Immature natural killer cell (primary cell): ENCODE data around the gene TEX48. TPM values are rescaled to one million over a fixed set of nuclear protein-coding genes. Genes with fewer than 3 reads are reported as not detected.
A peak's percentile ranks its signal among the peaks of the same experiment; 100 is the strongest.

ENCODE experiments used
- DNase-seq, 3 donors: peaks; one replicate each; pipeline ENCODE4 v3.0.0; 2022; ENCODE audit warnings: mixed read lengths in 1 of 3
- H3K27ac Mint-ChIP-seq, 6 donors: one replicate each; pipeline ENCODE4 v1.8.0; 2020; ENCODE audit warnings: mixed read lengths in 6 of 6, mild to moderate bottlenecking in 5 of 6, inconsistent platforms in 4 of 6, moderate library complexity in 3 of 6
- H3K27me3 Mint-ChIP-seq, 3 donors: one replicate each; pipeline ENCODE4 v1.8.0; 2020 to 2021; ENCODE audit warnings: low read depth in 3 of 3, mild to moderate bottlenecking in 3 of 3, mixed read lengths in 3 of 3, moderate library complexity in 3 of 3, inconsistent platforms in 1 of 3
- H3K36me3 Mint-ChIP-seq, 3 donors: one replicate each; pipeline ENCODE4 v1.8.0; 2020; ENCODE audit warnings: mixed read lengths in 3 of 3, inconsistent platforms in 2 of 3, mild to moderate bottlenecking in 2 of 3
- H3K4me1 Mint-ChIP-seq, 2 donors: one replicate each; pipeline ENCODE4 v1.8.0; 2020; ENCODE audit warnings: inconsistent platforms in 2 of 2, mild to moderate bottlenecking in 2 of 2, mixed read lengths in 2 of 2, moderate library complexity in 1 of 2
- H3K4me3 Mint-ChIP-seq, 5 donors: one replicate each; pipeline ENCODE4 v1.8.0; 2020; ENCODE audit warnings: mild to moderate bottlenecking in 5 of 5, mixed read lengths in 5 of 5, inconsistent platforms in 3 of 5, moderate library complexity in 3 of 5
- H3K9me3 Mint-ChIP-seq, 6 donors: one replicate each; pipeline ENCODE4 v1.8.0; 2020; ENCODE audit warnings: mild to moderate bottlenecking in 6 of 6, mixed read lengths in 6 of 6, inconsistent platforms in 4 of 6, moderate library complexity in 3 of 6
- polyA plus RNA-seq, 3 donors: library from polyadenylated mRNA; unstranded; fragments of 300-500 nt; fragmentation: Illumina TruSeq; gene quantifications; one replicate each; pipeline ENCODE4 v1.2.3, GENCODE V29; 2021

Gene TEX48
- polyA plus RNA-seq, 3 donors from 2014 or later, result not detected

- Mint-ChIP-seq H3K9me3 (peaks cover 0 to 2% (median 0%) of the 10 kb centered on the region in 6 donors), H3K27ac (no peak overlapping the region), H3K27me3 (peaks cover 2 to 8% (median 2%) of the 10 kb centered on the region in 3 donors), H3K4me1 (no peaks in the 10 kb centered on the region), H3K4me3 (no peak overlapping the region), H3K36me3 (no peaks in the 10 kb centered on the region)
- no peak for DNase-seq
These were observed 27.6 kb upstream of the TEX48 start for GRCh38 chr9:114709636-114710035.

GRCh38 chr9:114706711-114707110 is 24.7 kb upstream of the TEX48 start:
- H3K4me1 Mint-ChIP-seq, result no peaks in the 10 kb centered on the region

GRCh38 chr9:114701988-114702387 is 20.0 kb upstream of the TEX48 start:
- peaks cover under 1 to 4% (median 2%) of the 10 kb centered on the region in 3 donors for H3K27me3 Mint-ChIP-seq
- no peak for DNase-seq
- peaks cover 4 to 11% of the 10 kb centered on the region in 2 donors for H3K4me1 Mint-ChIP-seq
- no peak overlapping the region for H3K27ac Mint-ChIP-seq
- H3K36me3 Mint-ChIP-seq, result no peaks in the 10 kb centered on the region
- no peak overlapping the region for H3K4me3 Mint-ChIP-seq
- no peaks in the 10 kb centered on the region for H3K9me3 Mint-ChIP-seq

More at GRCh38 chr9:114706711-114707110, 24.7 kb upstream of the TEX48 start:
- peaks cover 2 to 8% (median 2%) of the 10 kb centered on the region in 3 donors for H3K27me3 Mint-ChIP-seq
- no peak overlapping the region for H3K4me3 Mint-ChIP-seq
- no peak overlapping the region for H3K27ac Mint-ChIP-seq
- no peak for DNase-seq
- peaks cover 0 to 2% (median 0%) of the 10 kb centered on the region in 6 donors for H3K9me3 Mint-ChIP-seq
- H3K36me3 Mint-ChIP-seq, result no peaks in the 10 kb centered on the region

GRCh38 chr9:114697951-114698351 is 16.0 kb upstream of the TEX48 start:
- Mint-ChIP-seq H3K27ac (no peak overlapping the region), H3K36me3 (no peaks in the 10 kb centered on the region), H3K4me1 (peaks cover 4 to 14% of the 10 kb centered on the region in 2 donors), H3K4me3 (no peak overlapping the region), H3K9me3 (no peaks in the 10 kb centered on the region), H3K27me3 (peaks cover 0 to 2% (median 0%) of the 10 kb centered on the region in 3 donors)
- DNase-seq, result no peak

- DNase-seq, result peak in 1 of 3 donors; percentile 36
- peak overlapping the region in 1 of 5 donors; percentile 60 for H3K4me3 Mint-ChIP-seq
- H3K36me3 Mint-ChIP-seq, result no peaks in the 10 kb centered on the region
- peaks cover 0 to 2% (median 0%) of the 10 kb centered on the region in 3 donors for H3K27me3 Mint-ChIP-seq
- no peaks in the 10 kb centered on the region for H3K9me3 Mint-ChIP-seq
- H3K4me1 Mint-ChIP-seq, result peaks cover 4 to 14% of the 10 kb centered on the region in 2 donors
- H3K27ac Mint-ChIP-seq, result peak overlapping the region in 1 of 6 donors; percentile 35
These were observed 15.0 kb upstream of the TEX48 start for GRCh38 chr9:114696814-114697544.

- Mint-ChIP-seq H3K4me1 (peaks cover 4 to 14% of the 10 kb centered on the region in 2 donors), H3K9me3 (no peaks in the 10 kb centered on the region), H3K27ac (no peak overlapping the region), H3K4me3 (no peak overlapping the region), H3K36me3 (no peaks in the 10 kb centered on the region), H3K27me3 (peaks cover 0 to 2% (median 0%) of the 10 kb centered on the region in 3 donors)
- no peak for DNase-seq
These were observed 14.0 kb upstream of the TEX48 start for GRCh38 chr9:114695948-114696347.

GRCh38 chr9:114694719-114695269 is 12.8 kb upstream of the TEX48 start:
- Mint-ChIP-seq H3K27me3 (peaks cover 0 to 2% (median 0%) of the 10 kb centered on the region in 3 donors), H3K4me1 (peaks cover 4 to 14% of the 10 kb centered on the region in 2 donors), H3K36me3 (no peaks in the 10 kb centered on the region), H3K9me3 (no peaks in the 10 kb centered on the region), H3K4me3 (no peak overlapping the region), H3K27ac (no peak overlapping the region)
- DNase-seq, result no peak

GRCh38 chr9:114694146-114694545 is 12.2 kb upstream of the TEX48 start:
- H3K27me3 Mint-ChIP-seq, result no peaks in the 10 kb centered on the region
- peaks cover 4 to 14% of the 10 kb centered on the region in 2 donors for H3K4me1 Mint-ChIP-seq
- H3K4me3 Mint-ChIP-seq, result no peak overlapping the region
- H3K36me3 Mint-ChIP-seq, result no peaks in the 10 kb centered on the region
- H3K9me3 Mint-ChIP-seq, result no peaks in the 10 kb centered on the region
- no peak overlapping the region for H3K27ac Mint-ChIP-seq
- no peak for DNase-seq

- Mint-ChIP-seq H3K27ac (no peak overlapping the region), H3K36me3 (no peaks in the 10 kb centered on the region), H3K27me3 (no peaks in the 10 kb centered on the region), H3K4me1 (peaks cover 4 to 14% of the 10 kb centered on the region in 2 donors), H3K4me3 (no peak overlapping the region), H3K9me3 (no peaks in the 10 kb centered on the region)
- DNase-seq, result no peak
These were observed 11.4 kb upstream of the TEX48 start for GRCh38 chr9:114693248-114693855.

GRCh38 chr9:114691956-114692295 is 9.9 kb upstream of the TEX48 start:
- peaks cover 0 to 1% (median 0%) of the 10 kb centered on the region in 3 donors for H3K27me3 Mint-ChIP-seq
- H3K4me3 Mint-ChIP-seq, result no peak overlapping the region
- H3K36me3 Mint-ChIP-seq, result no peaks in the 10 kb centered on the region
- no peaks in the 10 kb centered on the region for H3K9me3 Mint-ChIP-seq
- H3K27ac Mint-ChIP-seq, result peak overlapping the region in 2 of 6 donors; percentile 1 to 15
- DNase-seq, result no peak
- peaks cover 0 to 3% of the 10 kb centered on the region in 2 donors for H3K4me1 Mint-ChIP-seq

GRCh38 chr9:114691046-114691955 is 9.3 kb upstream of the TEX48 start:
- H3K36me3 Mint-ChIP-seq, result no peaks in the 10 kb centered on the region
- no peaks in the 10 kb centered on the region for H3K9me3 Mint-ChIP-seq
- DNase-seq, result peak in 1 of 3 donors; percentile 46
- peak overlapping the region in 1 of 5 donors; percentile 33 for H3K4me3 Mint-ChIP-seq
- H3K4me1 Mint-ChIP-seq, result no peaks in the 10 kb centered on the region
- peak overlapping the region in 3 of 6 donors; percentile 15 to 82 (median 23) for H3K27ac Mint-ChIP-seq
- H3K27me3 Mint-ChIP-seq, result peaks cover 0 to 1% (median 0%) of the 10 kb centered on the region in 3 donors

GRCh38 chr9:114690308-114690707 is 8.3 kb upstream of the TEX48 start:
- no peak overlapping the region for H3K4me3 Mint-ChIP-seq
- peaks cover 0 to 1% (median 0%) of the 10 kb centered on the region in 3 donors for H3K27me3 Mint-ChIP-seq

GRCh38 chr9:114689813-114690212 is 7.8 kb upstream of the TEX48 start:
- Mint-ChIP-seq H3K36me3 (no peaks in the 10 kb centered on the region), H3K27ac (no peak overlapping the region), H3K4me3 (no peak overlapping the region), H3K27me3 (peaks cover 0 to 1% (median 0%) of the 10 kb centered on the region in 3 donors), H3K9me3 (no peaks in the 10 kb centered on the region), H3K4me1 (peaks cover 0 to 3% of the 10 kb centered on the region in 2 donors)
- no peak for DNase-seq

More at GRCh38 chr9:114690308-114690707, 8.3 kb upstream of the TEX48 start:
- Mint-ChIP-seq H3K36me3 (no peaks in the 10 kb centered on the region), H3K4me1 (peaks cover 0 to 3% of the 10 kb centered on the region in 2 donors), H3K9me3 (no peaks in the 10 kb centered on the region), H3K27ac (no peak overlapping the region)
- no peak for DNase-seq
